Measurements from ENCODE around the gene RALGPS2. TPM values are rescaled to one million over a fixed set of nuclear protein-coding genes. Genes with fewer than 3 reads are reported as not detected.
A peak's percentile ranks its signal among the peaks of the same experiment; 100 is the strongest.

RALGPS2 gene
- total RNA-seq, 2 donors from 2014 or later = 31.4 to 36.3 TPM

GRCh38 chr1:178931858-178932551, 207.0 kb downstream of the RALGPS2 start:
- ATAC-seq (peak; percentile 31), DNase-seq (peak; percentile 31 to 76)
- intact Hi-C loops (cut with DNase I, micrococcal nuclease) = no loop called here

- intact Hi-C loops (cut with DNase I, micrococcal nuclease) = no loop called here
These were observed 207.5 kb downstream of the RALGPS2 start for GRCh38 chr1:178932552-178932906.

GRCh38 chr1:178933105-178933561, 208.1 kb downstream of the RALGPS2 start:
- intact Hi-C loops (cut with DNase I, micrococcal nuclease) = no loop called here
- ATAC-seq (peak; percentile 34), DNase-seq (no peak)

More at GRCh38 chr1:178932552-178932906, 207.5 kb downstream of the RALGPS2 start:
- DNase-seq (no peak), ATAC-seq (no peak)

GRCh38 chr1:178933709-178934490, 208.9 kb downstream of the RALGPS2 start:
- intact Hi-C loops (cut with DNase I, micrococcal nuclease) = no loop called here
- no peak for DNase-seq
- ATAC-seq = no peak

GRCh38 chr1:178934546-178934945, 209.5 kb downstream of the RALGPS2 start:
- ATAC-seq (no peak), DNase-seq (no peak)
- intact Hi-C loops (cut with DNase I, micrococcal nuclease) = no loop called here

GRCh38 chr1:178935610-178936009, 210.6 kb downstream of the RALGPS2 start:
- ATAC-seq = no peak
- intact Hi-C loops (cut with DNase I, micrococcal nuclease) = no loop called here

GRCh38 chr1:178937695-178938094, 212.7 kb downstream of the RALGPS2 start:
- intact Hi-C loops (cut with DNase I, micrococcal nuclease) = no loop called here

More at GRCh38 chr1:178935610-178936009, 210.6 kb downstream of the RALGPS2 start:
- DNase-seq = no peak

GRCh38 chr1:178938101-178938958, 213.3 kb downstream of the RALGPS2 start:
- DNase-seq (no peak), ATAC-seq (no peak)
- intact Hi-C loops (cut with DNase I, micrococcal nuclease) = no loop called here

More at GRCh38 chr1:178937695-178938094, 212.7 kb downstream of the RALGPS2 start:
- ATAC-seq (no peak), DNase-seq (no peak)

GRCh38 chr1:178938959-178939317, 213.9 kb downstream of the RALGPS2 start:
- intact Hi-C loops (cut with DNase I, micrococcal nuclease) = no loop called here
- ATAC-seq (peak; percentile 21), DNase-seq (peak; percentile 26 to 67)

- no peak for DNase-seq
- intact Hi-C loops (cut with DNase I, micrococcal nuclease) = no loop called here
- ATAC-seq = no peak
These were observed 214.5 kb downstream of the RALGPS2 start for GRCh38 chr1:178939338-178940067.

- no peak for ATAC-seq
- intact Hi-C loops (cut with DNase I, micrococcal nuclease) = no loop called here
These were observed 215.2 kb downstream of the RALGPS2 start for GRCh38 chr1:178940068-178940765.

GRCh38 chr1:178941261-178941689, 216.2 kb downstream of the RALGPS2 start:
- DNase-seq = no peak
- no peak for ATAC-seq
- intact Hi-C loops (cut with DNase I, micrococcal nuclease) = no loop called here

More at GRCh38 chr1:178940068-178940765, 215.2 kb downstream of the RALGPS2 start:
- no peak for DNase-seq

GRCh38 chr1:178941849-178942248, 216.8 kb downstream of the RALGPS2 start:
- DNase-seq (no peak), ATAC-seq (no peak)
- intact Hi-C loops (cut with DNase I, micrococcal nuclease) = no loop called here

GRCh38 chr1:178942285-178943198, 217.5 kb downstream of the RALGPS2 start:
- DNase-seq = no peak
- no peak for ATAC-seq
- intact Hi-C loops (cut with DNase I, micrococcal nuclease) = no loop called here

GRCh38 chr1:178944729-178945128, 219.7 kb downstream of the RALGPS2 start:
- ATAC-seq = no peak
- no peak for DNase-seq

GRCh38 chr1:178945763-178946266, 220.8 kb downstream of the RALGPS2 start:
- ATAC-seq = no peak

More at GRCh38 chr1:178944729-178945128, 219.7 kb downstream of the RALGPS2 start:
- intact Hi-C loops (cut with DNase I, micrococcal nuclease) = no loop called here

GRCh38 chr1:178946416-178946815, 221.4 kb downstream of the RALGPS2 start:
- no peak for ATAC-seq

More at GRCh38 chr1:178945763-178946266, 220.8 kb downstream of the RALGPS2 start:
- DNase-seq = no peak
- intact Hi-C loops (cut with DNase I, micrococcal nuclease) = no loop called here

More at GRCh38 chr1:178946416-178946815, 221.4 kb downstream of the RALGPS2 start:
- DNase-seq = no peak
- intact Hi-C loops (cut with DNase I, micrococcal nuclease) = no loop called here
